Epithelial cell of prostate (primary cell): Measurements from ENCODE around the gene HAAO.
A peak's percentile ranks its signal among the peaks of the same experiment; 100 is the strongest.

Source experiments
- DNase-seq: peaks from one replicate; pipeline ENCODE4 v3.0.0-alpha.2; 2011; ENCODE audit warnings: low read depth, low spot score
- H3K27ac ChIP-seq: fragments of 450-650 bp; 2 replicates; pipeline ENCODE4 v1.5.1; 2017; ENCODE audit warnings: mild to moderate bottlenecking

The HAAO gene

GRCh38 chr2:42795275-42795674 is 2.9 kb upstream of the HAAO start:
- peak overlapping the region; percentile 77 for H3K27ac ChIP-seq
- DNase-seq, result no peak

GRCh38 chr2:42794271-42795046 is 2.1 kb upstream of the HAAO start:
- no peak overlapping the region for H3K27ac ChIP-seq
- DNase-seq, result no peak

- DNase-seq, result no peak
- H3K27ac ChIP-seq, result no peak overlapping the region
Measured at GRCh38 chr2:42793334-42794270, 1.2 kb upstream of the HAAO start.

- H3K27ac ChIP-seq, result no peak overlapping the region
Measured at GRCh38 chr2:42792087-42792582, 248 bp downstream of the HAAO start.

GRCh38 chr2:42791606-42792005 is 777 bp downstream of the HAAO start:
- H3K27ac ChIP-seq, result no peak overlapping the region
- DNase-seq, result no peak

More at GRCh38 chr2:42792087-42792582, 248 bp downstream of the HAAO start:
- no peak for DNase-seq

- no peak for DNase-seq
- no peak overlapping the region for H3K27ac ChIP-seq
Measured at GRCh38 chr2:42789751-42790150, 2.6 kb downstream of the HAAO start.

- DNase-seq, result no peak
Measured at GRCh38 chr2:42788882-42789281, 3.5 kb downstream of the HAAO start.

GRCh38 chr2:42788478-42788793 is 3.9 kb downstream of the HAAO start:
- no peak for DNase-seq
- H3K27ac ChIP-seq, result no peak overlapping the region

More at GRCh38 chr2:42788882-42789281, 3.5 kb downstream of the HAAO start:
- no peak overlapping the region for H3K27ac ChIP-seq

GRCh38 chr2:42787788-42788477 is 4.5 kb downstream of the HAAO start:
- no peak overlapping the region for H3K27ac ChIP-seq
- DNase-seq, result no peak

GRCh38 chr2:42787424-42787787 is 5.0 kb downstream of the HAAO start:
- no peak for DNase-seq
- H3K27ac ChIP-seq, result no peak overlapping the region

- H3K27ac ChIP-seq, result no peak overlapping the region
- no peak for DNase-seq
Measured at GRCh38 chr2:42786561-42787345, 5.6 kb downstream of the HAAO start.

GRCh38 chr2:42784204-42784880 is 8.0 kb downstream of the HAAO start:
- H3K27ac ChIP-seq, result no peak overlapping the region
- no peak for DNase-seq

- DNase-seq, result no peak
- no peak overlapping the region for H3K27ac ChIP-seq
Measured at GRCh38 chr2:42783511-42783910, 8.9 kb downstream of the HAAO start.

GRCh38 chr2:42781181-42781580 is 11.2 kb downstream of the HAAO start:
- no peak for DNase-seq
- H3K27ac ChIP-seq, result no peak overlapping the region

- no peak overlapping the region for H3K27ac ChIP-seq
- DNase-seq, result no peak
Measured at GRCh38 chr2:42777883-42778805, 14.2 kb downstream of the HAAO start.

GRCh38 chr2:42775810-42776209 is 16.6 kb downstream of the HAAO start:
- DNase-seq, result no peak

GRCh38 chr2:42775186-42775585 is 17.2 kb downstream of the HAAO start:
- no peak for DNase-seq
- H3K27ac ChIP-seq, result no peak overlapping the region

More at GRCh38 chr2:42775810-42776209, 16.6 kb downstream of the HAAO start:
- no peak overlapping the region for H3K27ac ChIP-seq

- no peak for DNase-seq
Measured at GRCh38 chr2:42771546-42772153, 20.7 kb downstream of the HAAO start.

More at GRCh38 chr2:42771546-42772153, 20.7 kb downstream of the HAAO start:
- H3K27ac ChIP-seq, result no peak overlapping the region
